NCI-H2029 treated with DMSO at 0.1 percent for 48 hours (cell line): ENCODE data around the gene PDIA5.

Experiments used
- DNase-seq: peaks from one replicate; lab custom pipeline; 2025; lab: John Stamatoyannopoulos, UW

Gene PDIA5

GRCh38 chr3:123169492-123169929 is 102.7 kb downstream of the PDIA5 start:
- DNase-seq, result no peak

DNA sequence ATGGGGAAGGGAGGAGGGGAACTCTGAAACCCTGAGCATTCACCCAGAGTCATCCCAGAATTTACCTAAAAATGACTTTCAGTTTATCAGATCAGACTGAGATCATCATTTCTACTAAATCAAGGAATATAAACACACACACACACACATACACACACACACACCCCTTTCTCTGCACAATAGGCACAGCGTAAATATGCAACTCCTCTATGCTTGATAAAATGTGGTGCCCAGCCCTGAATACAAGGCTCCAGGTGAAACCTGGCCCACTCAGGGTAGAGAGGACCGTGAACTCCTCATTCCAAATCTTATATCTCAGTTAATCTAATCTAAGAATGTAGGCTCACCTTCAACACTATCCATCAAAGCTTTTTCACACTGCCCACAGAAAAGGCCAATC is 103.1 kb downstream of the PDIA5 start:
- DNase-seq, result no peak

DNA sequence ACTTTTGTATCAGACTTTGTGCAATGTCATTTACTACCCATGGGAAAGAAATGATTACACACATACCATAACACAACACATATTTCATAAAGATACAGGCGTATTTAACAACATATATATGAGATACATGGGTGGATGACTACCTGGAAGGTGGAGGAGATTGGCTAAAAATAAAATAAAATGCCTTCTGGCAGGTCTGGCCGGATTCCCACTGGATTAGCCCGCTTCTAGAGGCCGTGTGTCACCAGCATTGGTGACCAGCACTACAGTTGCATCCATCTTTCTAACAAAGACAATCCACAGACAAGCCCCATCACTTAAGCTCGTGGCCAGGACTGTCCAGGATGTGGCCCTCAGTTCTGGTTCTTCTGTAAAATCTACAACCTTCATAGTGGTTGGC is 114.0 kb downstream of the PDIA5 start:
- no peak for DNase-seq

- DNase-seq, result no peak
Observed at GRCh38 chr3:123186695-123187094, 119.9 kb downstream of the PDIA5 start.

- no peak for DNase-seq
Observed at GRCh38 chr3:123188058-123188457, 121.2 kb downstream of the PDIA5 start.

DNA sequence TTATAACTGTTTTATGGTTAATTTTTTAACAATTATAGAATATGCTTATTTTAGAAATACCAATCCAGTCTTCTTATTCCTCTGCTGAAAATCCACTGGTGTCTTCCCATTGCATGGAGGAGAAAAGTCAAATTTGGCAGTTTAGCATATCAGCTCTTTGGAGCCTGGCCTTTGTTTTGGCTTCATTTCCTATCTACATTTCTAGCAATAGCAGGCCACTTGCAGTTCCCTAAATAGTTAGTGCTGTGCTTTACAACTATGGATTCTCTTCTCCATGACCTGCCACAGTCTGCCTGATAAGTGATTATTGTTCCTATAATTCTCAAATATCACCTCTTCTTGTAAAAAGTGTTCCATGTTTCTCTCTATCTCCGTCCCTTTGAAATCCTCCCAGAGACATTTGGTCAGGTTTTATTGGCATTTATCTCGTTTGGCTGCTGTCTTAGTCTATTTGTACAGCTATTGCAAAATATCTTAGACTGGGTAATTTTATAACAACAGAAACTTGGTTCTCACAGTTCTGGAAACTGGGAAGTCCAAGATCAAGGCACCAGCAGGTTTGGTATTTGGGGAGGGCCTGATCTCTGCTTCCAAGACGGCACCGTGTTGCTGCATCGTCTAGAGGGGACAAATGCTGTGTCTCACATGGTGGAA is 126.8 kb downstream of the PDIA5 start:
- DNase-seq, result no peak

- no peak for DNase-seq
Observed at GRCh38 chr3:123194552-123194951, 127.7 kb downstream of the PDIA5 start.

GRCh38 chr3:123198372-123198771 is 131.5 kb downstream of the PDIA5 start:
- DNase-seq, result no peak

GRCh38 chr3:123201223-123201556 is 134.4 kb downstream of the PDIA5 start:
- DNase-seq, result no peak

GRCh38 chr3:123201557-123202427 is 135.0 kb downstream of the PDIA5 start, which contains the start of gene SEC22A:
Gene SEC22A, plus strand, starts transcription at chr3:123201943. Its CDS starts 7,275 bp downstream, at chr3:123209218.
- DNase-seq, result peak; percentile 89

GRCh38 chr3:123202451-123202850 is 135.6 kb downstream of the PDIA5 start:
- DNase-seq, result no peak
